Aorta (tissue), 5 donors: ENCODE data around the gene MAPK7. TPM values are rescaled to one million over a fixed set of nuclear protein-coding genes. Genes with fewer than 3 reads are reported as not detected.
A peak's percentile ranks its signal among the peaks of the same experiment; 100 is the strongest.

Experiments used
- ATAC-seq: fragments of 200-7000 bp; cut with Tn5 transposase; one replicate; pipeline ENCODE4 v1.9.1; 2022; ENCODE audit warnings: moderate library complexity; ENCODE audit not compliant: low FRiP score
- DNase-seq, 2 donors: peaks; one replicate each; pipeline ENCODE4 v3.0.0-alpha.2; 2020
- H3K27ac ChIP-seq, 2 donors: one replicate each; pipeline ENCODE4 v1.5.1; 2013; ENCODE audit warnings: low read length in 2 of 2, mild to moderate bottlenecking in 2 of 2, moderate library complexity in 2 of 2, control low read depth in 1 of 2, inconsistent platforms in 1 of 2, low read depth in 1 of 2
- H3K27me3 ChIP-seq, 2 donors: one replicate each; pipeline ENCODE4 v1.6.1; 2013; ENCODE audit warnings: control low read depth in 1 of 2, low read length in 1 of 2, mild to moderate bottlenecking in 1 of 2, moderate library complexity in 1 of 2; ENCODE audit not compliant: insufficient read depth in 2 of 2, control insufficient read depth in 1 of 2
- H3K36me3 ChIP-seq, 2 donors: one replicate each; pipeline ENCODE4 v1.6.1; 2013; ENCODE audit warnings: control low read depth in 1 of 2, low read length in 1 of 2, mild to moderate bottlenecking in 1 of 2; ENCODE audit not compliant: insufficient read depth in 2 of 2, control insufficient read depth in 1 of 2
- H3K4me1 ChIP-seq, 2 donors: one replicate each; pipeline ENCODE4 v1.6.1; 2013; ENCODE audit warnings: low read length in 2 of 2, control low read depth in 1 of 2, mild to moderate bottlenecking in 1 of 2, moderate library complexity in 1 of 2; ENCODE audit not compliant: insufficient read depth in 2 of 2, control insufficient read depth in 1 of 2
- H3K4me3 ChIP-seq, 2 donors: one replicate each; pipeline ENCODE4 v1.5.1; 2013; ENCODE audit warnings: low read length in 2 of 2, control low read depth in 1 of 2, mild to moderate bottlenecking in 1 of 2
- H3K9me3 ChIP-seq: one replicate; pipeline ENCODE4 v1.6.1; 2013; ENCODE audit warnings: mild to moderate bottlenecking, low read length; ENCODE audit not compliant: control insufficient read depth
- WGBS, 2 donors: extraction: QIAGEN DNeasy Blood & Tissue Kit; methylation state at CpG; one replicate each; pipeline ENCODE4 v1.1.7; 2013; 5-methylcytosine and 5-hydroxymethylcytosine counted together
- intact Hi-C, 2 donors: fragments of 100-400 bp; cut with DNase I; formaldehyde crosslinking; loops; one replicate each; pipeline versions ENCODE4 v1.14.2 to v1.15.0; 2022
- polyA plus RNA-seq, 2 donors: library from polyadenylated mRNA; stranded (reverse); fragments of 200-250 nt; gene quantifications; one replicate each; pipeline ENCODE4 v1.2.3, GENCODE V29; 2013
- total RNA-seq, 2 donors: library from RNA; stranded (reverse); fragmentation: NEBNext Ultra II Directional; extraction: Animal tissue kit (Norgen Biotek cat#: 25700); gene quantifications; one replicate each; pipeline ENCODE4 v1.2.1, GENCODE V29; 2021
- donor health status: healthy with polysubstance abuse.
- donor health status: Bipolar disorder and iron deficiency.
- donor health status: DM: no; HTN: no; CAD: no.
- donor health status: DM: no; HTN: no; CAD: no.
- donor health status: DM: yes; HTN: yes; CAD: no.

The MAPK7 gene
- total and polyA plus RNA-seq, 4 donors = 5.4 to 34.1 (median 29.5) TPM

GRCh38 chr17:19359151-19359550 is 19.1 kb upstream of the MAPK7 start:
- ATAC-seq (no peak), DNase-seq (peak; percentile 29 to 50)
- Histone ChIP-seq H3K27me3 (no peaks in the 10 kb centered on the region), H3K4me1 (no peaks in the 10 kb centered on the region), H3K27ac (no peak overlapping the region), H3K36me3 (no peaks in the 10 kb centered on the region), H3K9me3 (no peaks in the 10 kb centered on the region), H3K4me3 (no peak overlapping the region)
- intact Hi-C loops = no loop called here
- WGBS, 2 donors = 74 to 84% methylated on average over 7 of the region's 7 CpGs

- no peaks in the 10 kb centered on the region for H3K4me1 ChIP-seq
- intact Hi-C loops = loop anchor here (5.0 to 10.0 kb wide), 5 partner anchors 87 to 402 kb away; partner anchors contain the start of gene ALDH3A2 (in 1 of the 2)
- H3K9me3 ChIP-seq = no peaks in the 10 kb centered on the region
- H3K27me3 ChIP-seq = no peaks in the 10 kb centered on the region
- WGBS, 2 donors = 95 to 96% methylated on average over 5 of the region's 5 CpGs
- H3K27ac ChIP-seq = no peak overlapping the region
- no peak overlapping the region for H3K4me3 ChIP-seq
- ATAC-seq (no peak), DNase-seq (peak; percentile 21 to 49)
- no peaks in the 10 kb centered on the region for H3K36me3 ChIP-seq
Measured at GRCh38 chr17:19359856-19360255, 18.4 kb upstream of the MAPK7 start.

DNA sequence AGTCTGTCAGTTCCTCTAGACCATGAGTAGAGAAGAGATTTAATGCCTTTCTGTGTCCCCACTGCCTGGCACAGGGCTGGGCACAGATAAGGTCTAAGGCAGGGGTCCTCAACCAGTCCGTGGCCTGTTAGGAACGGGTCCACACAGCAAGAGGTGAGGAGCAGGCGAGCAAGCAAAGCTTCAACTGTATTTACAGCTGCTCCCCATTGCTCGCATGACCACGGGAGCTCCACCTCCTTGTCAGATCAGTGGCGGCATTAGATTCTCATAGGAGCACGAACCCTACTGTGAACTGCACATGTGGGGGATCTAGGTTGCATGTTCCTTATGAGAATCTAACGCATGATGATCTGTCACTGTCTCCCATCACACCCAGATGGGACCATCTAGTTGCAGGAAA is 17.5 kb upstream of the MAPK7 start:
- DNase-seq (peak in 1 of 2 donors; percentile 36), ATAC-seq (no peak)
- H3K27ac ChIP-seq = no peak overlapping the region
- intact Hi-C loops = loop anchor here (5.0 to 10.0 kb wide), 5 partner anchors 87 to 402 kb away; partner anchors contain the start of gene ALDH3A2 (in 1 of the 2)
- H3K9me3 ChIP-seq = no peaks in the 10 kb centered on the region
- WGBS, 2 donors = 93 to 95% methylated on average over 8 of the region's 8 CpGs
- no peaks in the 10 kb centered on the region for H3K36me3 ChIP-seq
- H3K4me3 ChIP-seq = no peak overlapping the region
- no peaks in the 10 kb centered on the region for H3K4me1 ChIP-seq
- no peaks in the 10 kb centered on the region for H3K27me3 ChIP-seq

GRCh38 chr17:19361326-19361725 is 17.0 kb upstream of the MAPK7 start:
- no peak overlapping the region for H3K4me3 ChIP-seq
- no peaks in the 10 kb centered on the region for H3K9me3 ChIP-seq
- no peak for ATAC-seq
- DNase-seq = peak; percentile 46 to 73
- no peak overlapping the region for H3K27ac ChIP-seq
- 81 to 82% methylated on average over 6 of the region's 6 CpGs for WGBS, 2 donors
- H3K27me3 ChIP-seq = no peaks in the 10 kb centered on the region
- intact Hi-C loops = loop anchor here (5.0 to 10.0 kb wide), 5 partner anchors 86 to 401 kb away; partner anchors contain the start of gene ALDH3A2 (in 1 of the 2)
- H3K4me1 ChIP-seq = no peaks in the 10 kb centered on the region
- H3K36me3 ChIP-seq = no peaks in the 10 kb centered on the region

DNA sequence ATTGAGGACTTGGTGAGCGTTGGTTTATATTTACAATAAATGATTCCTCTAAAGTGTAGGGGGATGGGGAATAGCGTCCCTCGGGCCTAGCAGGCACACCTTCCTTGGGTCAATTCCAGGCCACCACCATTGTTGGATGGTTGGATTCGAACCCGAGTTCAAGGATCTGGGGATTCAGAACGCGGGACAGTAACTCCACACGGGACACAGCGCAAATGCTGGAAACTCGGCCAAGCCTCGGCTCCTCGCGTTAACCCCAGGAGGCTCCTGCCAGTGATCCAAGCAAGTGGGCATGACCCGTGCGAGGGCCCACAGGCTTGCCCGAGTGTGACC is 16.4 kb upstream of the MAPK7 start:
- Histone ChIP-seq H3K27ac (no peak overlapping the region), H3K36me3 (no peaks in the 10 kb centered on the region), H3K9me3 (no peaks in the 10 kb centered on the region), H3K4me3 (peak overlapping the region; percentile 41 to 51), H3K27me3 (no peaks in the 10 kb centered on the region), H3K4me1 (no peaks in the 10 kb centered on the region)
- ATAC-seq (no peak), DNase-seq (no peak)
- WGBS, 2 donors = 14 to 15% methylated on average over 16 of the region's 16 CpGs
- intact Hi-C loops = loop anchor here (1.0 to 10.0 kb wide), 7 partner anchors 85 to 405 kb away; partner anchors contain the start of gene ALDH3A2 (in 1 of the 2)

DNA sequence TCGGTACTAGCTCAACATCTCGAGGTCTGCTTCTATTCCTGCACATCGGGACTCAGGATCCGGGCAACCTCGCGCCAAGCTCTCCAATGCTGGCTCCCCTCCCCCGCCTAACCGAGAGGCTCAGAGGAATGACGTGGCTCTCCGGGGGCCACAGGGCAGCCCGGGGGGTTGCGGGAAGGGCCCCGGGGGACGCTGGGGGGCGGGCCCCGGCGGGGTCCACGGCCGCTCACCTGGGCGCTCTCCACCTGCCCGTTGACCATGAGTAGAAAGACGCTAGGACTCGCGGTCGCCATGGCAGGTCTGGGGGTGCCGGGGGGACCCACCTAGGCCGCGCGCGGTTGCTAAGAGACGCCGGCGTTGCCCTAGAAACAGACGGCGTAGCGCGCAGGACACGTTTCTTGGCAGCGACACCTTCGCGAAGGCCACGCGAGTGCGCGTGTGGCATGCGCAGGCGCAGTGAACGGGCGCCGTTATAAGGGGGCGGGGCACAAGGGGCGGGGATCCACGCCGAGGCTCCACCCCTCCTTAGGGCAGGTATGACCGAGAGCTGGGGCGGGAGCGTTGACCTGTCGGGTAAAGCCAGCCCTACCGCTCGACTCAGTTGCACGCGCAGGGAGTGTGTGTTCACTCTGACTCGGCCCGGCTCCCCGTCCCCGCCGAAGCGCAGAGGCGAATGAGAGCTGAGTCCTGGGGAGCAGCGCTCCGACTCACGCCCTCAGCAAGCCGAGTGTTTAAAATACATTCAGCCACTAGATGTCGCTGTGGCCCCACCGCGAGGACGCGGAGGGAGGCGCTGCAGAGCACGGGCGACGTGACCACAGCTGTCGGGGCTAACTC is 15.8 kb upstream of the MAPK7 start, which contains the start of gene B9D1:
B9D1 (minus strand) TSS at position 447 of the 837 bp plus-strand sequence; CDS start at position 293, 154 bp downstream.
- peak within 1 kb of the TSS in 1 of 2 donors; percentile 53 for H3K27ac ChIP-seq
- H3K4me1 ChIP-seq = no peaks in the 10 kb centered on the region
- H3K4me3 ChIP-seq = peak within 1 kb of the TSS; percentile 41 to 51
- no peaks in the 10 kb centered on the region for H3K27me3 ChIP-seq
- H3K36me3 ChIP-seq = no peaks in the 10 kb centered on the region
- ATAC-seq (peak; percentile 97), DNase-seq (peak; percentile 94 to 98)
- no peaks in the 10 kb centered on the region for H3K9me3 ChIP-seq
- intact Hi-C loops = loop anchor here (1.0 to 10.0 kb wide), 7 partner anchors 85 to 404 kb away; partner anchors contain the start of gene ALDH3A2 (in 1 of the 2)
- WGBS, 2 donors = 0 to 1% methylated on average over 79 to 83 of the region's 83 CpGs

DNA sequence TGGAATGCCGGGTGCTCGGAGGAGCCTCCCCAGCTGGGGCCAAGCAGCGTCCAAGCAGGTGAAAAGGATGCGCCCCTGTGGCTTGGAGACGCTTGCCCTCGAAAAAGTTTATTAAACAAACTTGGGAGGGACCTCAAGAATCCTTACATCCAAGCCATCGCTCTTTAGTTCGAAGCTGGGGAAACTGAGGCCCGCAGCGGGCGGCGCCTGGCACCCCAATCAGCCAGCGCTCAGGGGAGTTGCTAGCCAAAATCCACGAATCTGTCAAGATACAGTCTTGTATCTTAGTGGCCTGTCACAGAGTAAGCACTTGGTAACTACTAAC is 15.2 kb upstream of the MAPK7 start:
- ATAC-seq = no peak
- no peaks in the 10 kb centered on the region for H3K27me3 ChIP-seq
- no peak for DNase-seq
- H3K4me1 ChIP-seq = no peaks in the 10 kb centered on the region
- H3K4me3 ChIP-seq = no peak overlapping the region
- WGBS, 2 donors = 24 to 30% methylated on average over 14 of the region's 14 CpGs
- no peaks in the 10 kb centered on the region for H3K9me3 ChIP-seq
- intact Hi-C loops = loop anchor here (2.0 to 10.0 kb wide), 6 partner anchors 84 to 404 kb away; partner anchors contain the start of gene ALDH3A2 (in 1 of the 2)
- no peak overlapping the region for H3K27ac ChIP-seq
- H3K36me3 ChIP-seq = no peaks in the 10 kb centered on the region

- Histone ChIP-seq H3K9me3 (no peaks in the 10 kb centered on the region), H3K27me3 (no peaks in the 10 kb centered on the region), H3K36me3 (no peaks in the 10 kb centered on the region), H3K4me1 (no peaks in the 10 kb centered on the region), H3K4me3 (no peak overlapping the region), H3K27ac (no peak overlapping the region)
- ATAC-seq (no peak), DNase-seq (peak; percentile 41 to 57)
- WGBS, 2 donors = 78 to 79% methylated on average over 6 of the region's 6 CpGs
- intact Hi-C loops = loop anchor here (2.0 to 10.0 kb wide), 6 partner anchors 84 to 403 kb away; partner anchors contain the start of gene ALDH3A2 (in 1 of the 2)
Measured at GRCh38 chr17:19363460-19364035, 14.8 kb upstream of the MAPK7 start.
